Memory B cell (primary cell): ENCODE data around the gene SLC6A17.

Experiments
- ATAC-seq: fragments of 150-1000 bp; cut with Tn5 transposase; 2 replicates; pipeline ENCODE4 v1.10.0; 2021; ENCODE audit warnings: low read depth, mild to moderate bottlenecking, moderate library complexity
- DNase-seq, 2 donors: peaks; one replicate each; pipeline ENCODE4 v3.0.0; 2022; ENCODE audit warnings: low spot score in 2 of 2
- H3K27ac Mint-ChIP-seq: one replicate; pipeline ENCODE4 v1.8.0; 2022; ENCODE audit warnings: mild to moderate bottlenecking, moderate library complexity, mixed read lengths
- H3K27me3 Mint-ChIP-seq: one replicate; pipeline ENCODE4 v1.8.0; 2022; ENCODE audit warnings: mixed read lengths
- H3K36me3 Mint-ChIP-seq: one replicate; pipeline ENCODE4 v1.8.0; 2022; ENCODE audit warnings: mild to moderate bottlenecking, mixed read lengths
- H3K4me1 Mint-ChIP-seq: one replicate; pipeline ENCODE4 v1.8.0; 2022; ENCODE audit warnings: mixed read lengths
- H3K4me3 Mint-ChIP-seq: one replicate; pipeline ENCODE4 v1.8.0; 2022; ENCODE audit warnings: mild to moderate bottlenecking, moderate library complexity, mixed read lengths
- H3K9me3 Mint-ChIP-seq: one replicate; pipeline ENCODE4 v1.8.0; 2022; ENCODE audit warnings: mixed read lengths

Gene SLC6A17

DNA sequence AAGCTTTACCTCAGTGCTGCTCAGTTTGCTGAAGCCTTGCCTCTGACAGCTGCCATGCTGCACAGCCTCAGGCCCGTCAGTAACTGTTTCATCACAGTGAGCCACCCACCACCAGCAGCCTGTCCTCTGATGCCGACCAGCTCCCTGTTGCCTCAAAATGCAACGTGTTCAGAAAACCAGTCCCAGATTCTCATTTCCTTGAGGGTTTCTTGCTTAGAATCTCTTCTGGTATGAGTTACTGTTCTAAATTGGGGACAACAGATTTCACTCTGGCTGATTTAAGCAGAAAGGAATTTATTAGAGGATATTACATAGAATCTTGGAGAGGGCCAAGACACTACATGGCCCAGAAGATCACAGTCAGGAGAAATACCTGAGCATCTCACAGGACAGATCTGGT, 27.1 kb upstream of the SLC6A17 start:
- peaks cover 14% of the 10 kb centered on the region for H3K27me3 Mint-ChIP-seq
- H3K9me3 Mint-ChIP-seq: peaks cover 18% of the 10 kb centered on the region
- H3K4me3 Mint-ChIP-seq: no peak overlapping the region
- H3K4me1 Mint-ChIP-seq: peaks cover 3% of the 10 kb centered on the region
- DNase-seq: no peak
- H3K27ac Mint-ChIP-seq: no peak overlapping the region
- ATAC-seq: no peak
- H3K36me3 Mint-ChIP-seq: peaks cover 5% of the 10 kb centered on the region

DNA sequence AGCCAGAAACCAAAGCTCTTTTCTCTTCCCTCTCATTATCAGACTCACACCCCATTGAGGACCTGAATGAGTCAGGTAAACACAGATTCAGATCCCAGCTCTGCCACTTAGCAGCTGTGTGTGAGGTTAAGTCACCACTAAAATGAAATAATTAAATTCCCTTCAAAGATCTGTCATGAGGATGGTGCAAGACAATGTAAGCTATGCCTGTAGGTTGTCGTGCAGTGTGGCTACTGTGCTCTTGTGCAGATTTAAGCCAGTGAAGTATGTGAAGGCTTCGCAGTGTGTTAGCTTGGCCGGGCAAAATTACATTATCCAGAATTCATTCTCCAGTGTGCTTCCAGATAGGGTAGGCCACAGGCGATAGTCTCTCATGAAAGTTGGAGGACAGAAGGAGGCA, 24.5 kb upstream of the SLC6A17 start:
- no peaks in the 10 kb centered on the region for H3K4me1 Mint-ChIP-seq
- no peak overlapping the region for H3K4me3 Mint-ChIP-seq
- H3K9me3 Mint-ChIP-seq: peaks cover 12% of the 10 kb centered on the region
- H3K27me3 Mint-ChIP-seq: peaks cover 22% of the 10 kb centered on the region
- peaks cover 3% of the 10 kb centered on the region for H3K36me3 Mint-ChIP-seq
- DNase-seq (no peak), ATAC-seq (no peak)
- H3K27ac Mint-ChIP-seq: no peak overlapping the region

DNA sequence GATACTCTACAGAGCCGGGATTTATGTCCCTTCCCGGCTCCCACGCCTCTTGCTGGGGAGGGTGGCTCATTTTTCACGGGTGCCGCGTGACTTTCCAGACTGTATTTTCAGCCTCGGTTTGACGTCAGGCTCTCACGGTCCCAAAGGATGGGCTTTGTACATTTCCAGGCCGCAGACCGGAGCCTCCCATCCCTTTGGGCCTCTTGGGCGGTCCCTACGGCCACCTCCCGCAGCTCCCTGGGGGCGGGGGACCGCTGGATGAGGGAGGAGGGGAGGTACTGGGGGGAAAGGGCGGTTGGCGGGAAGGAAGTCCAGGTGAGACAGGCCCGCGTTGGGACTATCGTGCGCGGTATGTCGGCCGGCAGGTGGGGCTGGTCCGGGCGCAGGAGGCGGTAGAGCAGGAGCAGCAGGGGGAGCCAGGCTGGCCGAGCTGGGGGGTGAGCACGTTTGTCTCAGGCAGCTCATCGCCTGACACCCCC, 20.1 kb upstream of the SLC6A17 start:
- Mint-ChIP-seq H3K9me3 (peaks cover 6% of the 10 kb centered on the region), H3K4me3 (no peak overlapping the region), H3K27ac (no peak overlapping the region), H3K4me1 (no peaks in the 10 kb centered on the region), H3K36me3 (peaks cover 3% of the 10 kb centered on the region), H3K27me3 (peaks cover 30% of the 10 kb centered on the region)
- peak; percentile 37 for ATAC-seq
- DNase-seq: no peak

DNA sequence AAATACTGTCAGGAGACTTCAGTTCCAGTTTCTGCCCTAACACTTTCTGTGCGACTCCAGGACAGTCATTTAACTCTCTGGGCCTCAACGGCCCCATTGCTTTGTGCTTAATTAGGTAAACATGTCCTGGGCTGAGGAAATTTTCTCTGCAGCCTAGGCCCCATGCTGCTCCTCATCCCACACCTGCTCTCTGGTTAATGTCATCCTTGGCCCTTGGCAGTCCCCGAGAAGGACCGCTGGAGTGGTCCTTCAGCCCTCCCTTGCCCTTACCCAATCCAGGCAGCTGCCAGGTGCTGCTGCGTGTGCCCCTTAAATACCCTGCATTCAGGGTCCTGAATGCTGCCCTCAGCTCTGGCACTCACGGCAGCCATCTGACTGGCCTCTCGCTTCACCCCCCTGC, 19.3 kb upstream of the SLC6A17 start:
- no peak overlapping the region for H3K4me3 Mint-ChIP-seq
- peaks cover 29% of the 10 kb centered on the region for H3K27me3 Mint-ChIP-seq

DNA sequence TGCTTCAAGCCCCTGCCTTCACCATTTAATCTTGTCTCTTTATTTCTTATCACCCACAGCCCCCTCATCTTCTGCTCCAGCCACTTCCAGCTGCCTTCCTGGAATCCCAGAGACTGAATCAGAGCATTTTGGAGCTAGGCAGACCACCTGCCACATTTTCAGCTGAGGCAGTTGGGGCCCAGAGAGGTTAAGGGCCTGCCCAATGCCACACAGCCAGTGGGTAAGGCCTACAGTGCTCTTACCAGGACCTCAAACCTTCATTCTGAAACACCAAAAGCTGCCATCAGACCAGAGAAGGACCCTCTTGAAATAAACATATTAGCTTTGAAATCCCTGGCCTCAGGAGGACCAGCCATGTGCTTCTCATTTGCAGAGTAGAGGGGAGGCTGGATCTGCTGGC, 17.6 kb upstream of the SLC6A17 start:
- Mint-ChIP-seq H3K36me3 (no peaks in the 10 kb centered on the region), H3K27me3 (peaks cover 37% of the 10 kb centered on the region), H3K27ac (no peak overlapping the region), H3K4me3 (no peak overlapping the region), H3K4me1 (peaks cover 10% of the 10 kb centered on the region), H3K9me3 (no peaks in the 10 kb centered on the region)
- DNase-seq (no peak), ATAC-seq (no peak)

More for the DNA sequence above, 19.3 kb upstream of the SLC6A17 start:
- ATAC-seq: no peak
- Mint-ChIP-seq H3K4me1 (peaks cover 2% of the 10 kb centered on the region), H3K27ac (no peak overlapping the region), H3K9me3 (peaks cover 2% of the 10 kb centered on the region), H3K36me3 (peaks cover 3% of the 10 kb centered on the region)
- DNase-seq: no peak

DNA sequence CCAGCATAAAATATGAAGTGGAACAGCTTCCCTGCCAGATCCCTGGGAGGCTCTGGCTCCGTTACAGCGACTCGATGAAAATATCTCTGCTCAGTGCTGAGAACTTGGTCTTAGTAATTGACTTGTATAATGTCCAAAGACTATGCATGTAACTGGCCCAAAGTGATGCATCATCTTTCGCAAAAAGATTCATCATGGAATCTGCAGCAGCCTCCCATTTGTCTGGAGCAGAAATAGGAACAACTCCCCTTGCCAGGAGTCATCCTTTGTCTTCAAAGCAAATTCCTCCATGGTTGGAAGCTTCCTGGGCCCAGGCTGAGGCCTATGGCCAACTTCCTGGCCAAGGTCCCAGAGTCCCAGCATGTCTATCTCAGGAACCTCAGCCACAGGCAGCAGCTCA, 16.9 kb upstream of the SLC6A17 start:
- DNase-seq (no peak), ATAC-seq (no peak)
- H3K36me3 Mint-ChIP-seq: no peaks in the 10 kb centered on the region
- H3K27me3 Mint-ChIP-seq: peaks cover 35% of the 10 kb centered on the region
- H3K4me3 Mint-ChIP-seq: no peak overlapping the region
- H3K9me3 Mint-ChIP-seq: no peaks in the 10 kb centered on the region
- no peak overlapping the region for H3K27ac Mint-ChIP-seq
- peaks cover 10% of the 10 kb centered on the region for H3K4me1 Mint-ChIP-seq

DNA sequence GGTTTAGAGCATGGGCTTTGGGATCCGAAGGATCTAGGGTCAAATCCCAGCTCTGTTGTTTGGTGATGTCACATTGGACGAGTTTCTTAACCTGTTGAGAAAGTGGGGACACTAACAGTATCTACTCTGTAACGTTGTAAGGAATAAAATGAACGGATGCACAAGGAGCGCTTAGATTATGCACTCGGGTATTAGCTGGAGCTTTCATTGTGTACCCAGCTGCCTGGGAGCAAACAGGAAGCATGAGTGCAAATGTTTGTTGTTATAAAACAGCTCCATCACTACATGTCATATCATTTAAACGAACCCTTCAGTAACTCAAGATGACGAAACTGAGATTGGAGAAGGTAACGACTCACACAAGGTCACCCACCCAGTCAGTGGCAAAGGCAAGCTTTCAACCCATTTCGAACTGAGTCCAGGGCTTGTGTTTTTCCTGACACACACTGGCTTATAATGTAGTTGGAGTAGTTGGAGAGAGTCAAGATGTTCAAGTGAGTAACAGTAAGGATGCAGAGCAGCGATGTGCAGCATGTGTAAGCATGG, 16.2 kb upstream of the SLC6A17 start:
- Mint-ChIP-seq H3K4me3 (no peak overlapping the region), H3K27ac (no peak overlapping the region), H3K27me3 (peaks cover 35% of the 10 kb centered on the region), H3K9me3 (no peaks in the 10 kb centered on the region), H3K36me3 (no peaks in the 10 kb centered on the region), H3K4me1 (peaks cover 10% of the 10 kb centered on the region)
- DNase-seq: no peak
- no peak for ATAC-seq

DNA sequence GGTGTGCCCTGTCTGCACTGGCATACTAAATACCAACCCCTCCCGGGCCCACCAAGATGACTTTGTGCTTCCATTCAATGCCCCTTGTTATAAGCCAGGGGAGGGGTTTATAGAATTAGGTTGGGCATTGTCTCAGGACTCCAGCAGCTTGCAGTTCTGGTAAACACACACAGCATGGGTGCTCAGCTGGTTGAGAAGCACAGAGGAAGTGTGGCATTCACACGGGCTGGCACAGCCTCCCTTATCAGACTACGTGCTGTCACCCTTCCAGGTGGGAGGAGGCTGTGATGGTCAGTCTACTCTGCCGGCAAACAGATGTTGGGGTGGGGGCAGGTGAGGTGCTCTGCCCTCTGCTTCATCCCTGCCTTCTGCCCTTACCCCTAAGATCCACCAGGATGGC, 15.0 kb upstream of the SLC6A17 start:
- Mint-ChIP-seq H3K4me1 (peaks cover 10% of the 10 kb centered on the region), H3K27me3 (peaks cover 34% of the 10 kb centered on the region), H3K4me3 (no peak overlapping the region), H3K9me3 (peaks cover 1% of the 10 kb centered on the region), H3K36me3 (no peaks in the 10 kb centered on the region), H3K27ac (no peak overlapping the region)
- ATAC-seq (no peak), DNase-seq (no peak)

DNA sequence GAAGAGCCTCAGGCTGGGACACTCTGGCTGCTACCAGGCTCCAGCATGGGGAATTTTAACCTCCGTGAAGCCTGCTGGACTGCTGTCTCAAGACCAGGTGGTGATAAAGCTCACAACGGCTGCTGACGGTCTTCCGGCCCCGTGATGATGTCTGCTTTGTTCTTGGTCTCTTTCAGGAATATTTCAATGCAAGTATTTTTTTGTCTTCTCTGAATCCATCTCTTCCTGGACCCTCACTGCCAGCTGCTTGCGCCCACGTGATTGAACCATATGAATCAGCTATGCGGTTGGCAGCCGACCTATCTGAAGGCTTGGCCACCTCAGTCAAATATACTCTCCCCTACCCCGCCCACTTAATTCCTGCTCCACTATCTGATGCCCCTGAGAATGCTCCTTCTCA, 14.6 kb upstream of the SLC6A17 start:
- Mint-ChIP-seq H3K9me3 (peaks cover 1% of the 10 kb centered on the region), H3K4me1 (peaks cover 10% of the 10 kb centered on the region), H3K36me3 (no peaks in the 10 kb centered on the region), H3K27ac (no peak overlapping the region), H3K4me3 (no peak overlapping the region), H3K27me3 (peaks cover 33% of the 10 kb centered on the region)
- no peak for DNase-seq
- no peak for ATAC-seq

DNA sequence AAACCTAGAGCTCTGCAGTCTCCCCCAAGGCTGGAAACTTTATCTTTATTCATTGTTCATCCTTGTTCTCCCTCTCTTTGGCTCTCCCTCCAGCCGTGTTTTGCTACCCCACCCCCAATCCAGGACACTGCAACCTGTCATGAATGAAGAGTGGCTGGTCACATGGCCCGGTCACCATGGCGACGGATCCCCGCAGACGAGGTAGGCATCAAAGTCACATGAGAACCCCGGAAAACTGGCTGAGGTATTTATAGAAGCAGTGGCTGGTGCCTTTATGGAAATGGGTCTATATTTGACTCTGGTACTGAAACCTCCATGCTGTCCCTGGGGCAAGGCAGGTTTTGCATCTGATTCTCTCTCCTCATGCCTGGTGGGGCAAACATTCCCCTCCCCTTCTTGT, 13.4 kb upstream of the SLC6A17 start:
- Mint-ChIP-seq H3K27me3 (peaks cover 27% of the 10 kb centered on the region), H3K9me3 (peaks cover 1% of the 10 kb centered on the region), H3K4me1 (peaks cover 10% of the 10 kb centered on the region), H3K4me3 (no peak overlapping the region), H3K27ac (peak overlapping the region; percentile 10), H3K36me3 (no peaks in the 10 kb centered on the region)
- ATAC-seq: peak; percentile 66
- no peak for DNase-seq

DNA sequence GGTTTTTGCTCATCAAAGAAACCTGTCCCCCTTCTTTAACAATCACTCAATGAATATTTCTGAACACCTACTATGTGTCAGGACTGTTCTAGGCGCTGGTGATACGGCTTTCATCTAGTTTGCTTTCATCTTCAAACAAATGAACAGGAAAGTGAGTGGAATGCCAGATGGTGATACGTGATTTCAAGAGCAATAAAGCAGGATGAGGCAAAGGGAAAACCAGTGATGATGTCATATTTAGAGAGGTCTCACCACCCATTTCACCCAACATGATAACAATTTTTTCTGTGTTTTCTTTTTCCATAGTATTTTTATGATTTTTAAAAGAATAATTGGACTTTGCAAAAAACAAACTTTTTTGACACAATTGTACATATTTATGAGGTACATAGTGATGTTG, 11.3 kb upstream of the SLC6A17 start:
- Mint-ChIP-seq H3K36me3 (no peaks in the 10 kb centered on the region), H3K9me3 (peaks cover 1% of the 10 kb centered on the region), H3K4me1 (peaks cover 10% of the 10 kb centered on the region), H3K27ac (no peak overlapping the region), H3K27me3 (peaks cover 30% of the 10 kb centered on the region), H3K4me3 (no peak overlapping the region)
- DNase-seq: no peak
- no peak for ATAC-seq

DNA sequence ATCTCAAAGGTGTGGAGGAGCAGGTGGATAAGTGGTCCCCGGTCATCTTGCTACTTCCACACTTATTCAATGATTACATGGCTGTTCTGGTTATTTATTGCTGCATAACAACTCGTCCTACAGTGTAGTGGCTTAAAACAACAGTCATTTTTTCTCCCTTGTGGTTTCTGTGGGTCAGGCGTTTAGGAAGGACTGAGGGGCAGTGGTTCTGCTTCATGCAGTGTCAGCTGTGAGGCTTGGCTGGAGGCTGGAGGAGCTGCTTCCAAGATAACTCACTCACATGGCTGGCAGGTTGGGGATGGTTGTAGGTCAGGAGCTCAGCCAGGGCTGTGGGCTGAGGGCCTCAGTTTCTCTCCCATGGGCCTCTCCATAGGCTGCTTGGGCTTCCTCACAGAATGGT, 5.9 kb upstream of the SLC6A17 start:
- DNase-seq: no peak
- ATAC-seq: no peak
- peaks cover 10% of the 10 kb centered on the region for H3K27me3 Mint-ChIP-seq
- no peak overlapping the region for H3K27ac Mint-ChIP-seq
- peaks cover 1% of the 10 kb centered on the region for H3K9me3 Mint-ChIP-seq
- H3K36me3 Mint-ChIP-seq: no peaks in the 10 kb centered on the region
- no peaks in the 10 kb centered on the region for H3K4me1 Mint-ChIP-seq
- no peak overlapping the region for H3K4me3 Mint-ChIP-seq

DNA sequence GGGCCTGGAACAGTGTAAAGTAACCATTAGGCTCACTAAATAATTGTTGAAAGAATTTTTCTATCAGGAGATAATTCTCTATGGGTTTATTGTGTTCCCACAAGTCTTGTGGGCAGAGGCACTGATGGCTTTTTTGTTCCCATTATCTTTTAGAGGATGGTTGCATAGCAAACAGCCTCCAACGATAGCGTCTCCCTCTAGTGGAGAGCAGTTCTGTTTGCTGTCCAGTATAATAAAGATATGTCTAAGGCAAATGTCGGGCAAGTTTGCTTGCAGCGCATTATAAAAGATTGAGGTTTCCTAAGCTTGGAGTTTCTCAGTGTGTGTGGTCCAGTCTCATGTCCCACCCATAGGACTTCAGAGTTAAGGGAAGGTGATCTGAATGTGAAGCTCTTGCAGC, 1.3 kb upstream of the SLC6A17 start:
- ATAC-seq: no peak
- Mint-ChIP-seq H3K27ac (no peak overlapping the region), H3K4me1 (peaks cover 3% of the 10 kb centered on the region), H3K4me3 (no peak overlapping the region), H3K27me3 (peaks cover 17% of the 10 kb centered on the region), H3K36me3 (no peaks in the 10 kb centered on the region), H3K9me3 (no peaks in the 10 kb centered on the region)
- DNase-seq: no peak

DNA sequence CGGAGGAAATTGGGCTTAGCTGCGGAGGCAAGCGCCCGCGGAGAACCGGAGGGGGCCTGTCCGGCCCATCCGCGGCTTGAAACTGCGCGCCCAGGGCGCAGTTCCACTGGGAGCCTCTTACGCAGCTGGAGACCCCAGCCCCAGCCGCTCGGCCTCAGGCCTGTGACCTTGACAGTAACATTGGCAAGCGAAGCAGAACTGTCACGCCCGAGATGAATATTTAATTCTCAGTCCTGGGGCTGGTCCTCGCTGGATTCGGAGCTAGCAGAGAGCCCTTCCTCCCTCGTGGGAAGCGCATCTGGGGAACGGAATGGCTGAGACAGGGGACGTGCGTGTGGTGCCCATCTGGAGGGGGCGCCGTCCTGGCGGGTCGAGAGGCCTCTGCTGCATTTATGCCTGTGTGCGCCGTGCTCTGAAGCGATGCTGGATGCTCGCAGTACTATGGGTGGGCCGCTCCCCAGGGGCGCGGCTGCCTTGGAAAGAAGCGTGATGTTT, 928 bp downstream of the SLC6A17 start:
- H3K9me3 Mint-ChIP-seq: no peaks in the 10 kb centered on the region
- H3K27me3 Mint-ChIP-seq: peaks cover 20% of the 10 kb centered on the region
- DNase-seq (no peak), ATAC-seq (no peak)
- H3K4me1 Mint-ChIP-seq: peaks cover 3% of the 10 kb centered on the region
- no peak overlapping the region for H3K4me3 Mint-ChIP-seq
- H3K36me3 Mint-ChIP-seq: no peaks in the 10 kb centered on the region
- H3K27ac Mint-ChIP-seq: no peak overlapping the region

DNA sequence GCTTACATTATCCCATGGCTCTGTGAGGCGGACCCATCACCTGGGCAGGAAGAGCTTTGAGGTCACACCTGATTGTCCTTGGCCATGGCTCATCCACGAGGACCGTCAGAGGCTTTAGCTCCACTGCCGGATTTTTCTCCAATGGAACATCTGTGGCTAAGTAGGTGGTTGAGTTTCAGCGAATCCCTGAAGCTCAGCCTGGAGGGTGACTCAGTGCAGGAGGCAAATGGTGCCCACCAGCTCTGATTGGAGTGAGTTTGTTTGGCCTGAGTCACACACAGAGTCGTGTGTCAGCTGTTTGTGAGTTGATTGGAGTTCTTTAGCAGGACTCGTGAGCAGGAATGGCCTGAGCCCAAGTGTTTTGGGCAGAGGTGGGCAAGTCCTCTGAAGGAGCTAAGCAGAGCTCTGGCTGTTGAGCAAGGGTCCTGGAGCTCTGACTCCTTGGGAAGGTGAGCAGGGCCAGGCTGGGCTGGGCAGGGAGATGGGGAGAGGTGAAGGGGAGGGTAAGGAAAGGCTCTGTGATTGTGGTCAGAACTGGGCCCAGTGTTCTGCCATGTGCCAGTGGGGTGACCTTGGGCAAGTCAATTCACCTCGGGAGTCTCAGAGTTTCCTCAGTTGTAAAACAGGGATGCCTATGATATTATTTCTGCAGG, 2.0 kb downstream of the SLC6A17 start:
- Mint-ChIP-seq H3K9me3 (no peaks in the 10 kb centered on the region), H3K27ac (no peak overlapping the region), H3K27me3 (peaks cover 26% of the 10 kb centered on the region), H3K4me3 (no peak overlapping the region), H3K4me1 (peaks cover 3% of the 10 kb centered on the region), H3K36me3 (no peaks in the 10 kb centered on the region)
- no peak for DNase-seq
- ATAC-seq: no peak
